ENCODE measurements around the gene NR2F2.
A peak's percentile ranks its signal among the peaks of the same experiment; 100 is the strongest.

Gene NR2F2

GRCh38 chr15:96320703-96321638 is 9.5 kb upstream of the NR2F2 start:
- no peak for DNase-seq

- DNase-seq, result no peak
Measured at GRCh38 chr15:96321639-96322535, 8.6 kb upstream of the NR2F2 start.

- DNase-seq, result no peak
Measured at GRCh38 chr15:96322536-96323318, 7.8 kb upstream of the NR2F2 start.

DNA sequence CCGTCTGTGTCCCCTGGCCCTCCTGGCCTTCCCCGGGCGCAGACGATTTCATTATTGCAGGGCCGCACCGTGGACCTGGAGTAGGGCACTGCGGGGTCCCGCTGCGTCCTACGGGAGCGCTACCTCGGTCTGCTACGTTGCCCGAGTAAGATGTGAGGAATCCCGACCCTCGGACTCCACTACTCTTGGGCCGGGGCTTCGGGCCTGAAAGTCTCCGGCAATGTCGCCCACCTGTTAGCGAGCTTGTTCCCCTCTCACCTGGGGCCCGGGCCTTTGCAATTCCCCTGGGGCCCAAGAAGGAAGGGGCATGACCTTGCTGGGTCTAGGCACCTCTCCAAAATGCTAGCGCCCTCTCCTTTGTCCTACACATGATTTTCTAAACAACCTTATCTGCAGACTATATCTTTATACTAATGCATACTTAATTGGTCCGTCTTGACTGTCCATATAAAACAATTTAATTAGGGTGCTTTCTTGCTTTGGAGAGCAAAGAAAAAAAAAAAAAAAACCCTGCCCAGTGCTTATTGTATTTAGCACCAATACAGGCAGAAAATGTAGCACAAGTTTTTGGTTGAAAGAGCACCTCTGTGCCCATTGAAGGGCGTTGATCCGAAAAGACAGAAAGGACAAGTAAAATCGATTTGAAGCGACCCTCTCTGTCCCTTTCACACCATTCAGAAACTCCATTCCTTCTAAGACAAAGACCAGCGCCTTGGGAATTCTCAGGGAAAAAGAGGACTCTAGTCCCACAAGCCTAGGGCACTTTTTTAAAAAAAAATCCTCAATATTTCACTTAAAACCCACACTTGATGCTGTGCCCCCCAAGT is 7.0 kb upstream of the NR2F2 start:
- no peak for DNase-seq

- no peak for DNase-seq
Measured at GRCh38 chr15:96324192-96324895, 6.2 kb upstream of the NR2F2 start.

- DNase-seq, result no peak
Measured at GRCh38 chr15:96324940-96325540, 5.5 kb upstream of the NR2F2 start.

DNA sequence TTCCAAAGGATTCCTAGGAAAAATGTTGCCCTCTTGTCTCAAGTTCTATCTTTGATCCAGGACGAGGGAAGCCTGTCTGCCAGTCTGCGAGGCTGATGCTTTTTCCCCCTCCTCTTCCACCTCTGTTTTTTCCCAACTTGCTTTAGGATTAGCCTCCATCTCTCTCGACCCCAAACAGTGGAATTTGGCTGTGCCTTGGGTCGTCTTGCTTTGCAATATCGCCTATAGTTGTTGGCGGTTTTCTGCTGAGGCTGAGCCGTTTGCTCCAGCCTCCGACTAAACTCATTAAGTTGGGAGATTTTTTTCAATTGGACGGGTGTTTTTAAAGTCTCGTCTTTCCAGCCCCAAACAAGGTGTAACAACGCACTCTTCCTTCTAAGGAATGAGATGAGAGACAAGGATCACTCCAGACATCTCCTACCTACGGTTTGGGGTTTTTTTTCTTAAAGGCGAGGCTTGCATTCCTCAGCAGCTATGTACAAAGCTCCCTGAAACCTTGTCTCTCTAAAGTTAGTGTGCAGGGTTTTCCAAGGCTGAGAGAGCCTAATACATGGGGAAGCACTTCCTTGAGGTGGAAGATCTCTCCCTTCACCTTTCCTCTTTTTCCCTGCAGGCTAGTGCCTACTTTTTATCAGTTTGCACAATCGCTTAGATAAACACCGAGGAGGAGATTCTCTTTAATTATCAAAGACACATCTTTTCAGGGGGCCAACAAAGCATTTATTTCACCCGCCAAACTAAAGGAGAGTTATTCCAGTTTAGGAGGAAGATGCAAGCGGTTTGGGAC is 4.8 kb upstream of the NR2F2 start:
- DNase-seq, result no peak

GRCh38 chr15:96326328-96327154 is 4.0 kb upstream of the NR2F2 start:
- DNase-seq, result no peak

DNA sequence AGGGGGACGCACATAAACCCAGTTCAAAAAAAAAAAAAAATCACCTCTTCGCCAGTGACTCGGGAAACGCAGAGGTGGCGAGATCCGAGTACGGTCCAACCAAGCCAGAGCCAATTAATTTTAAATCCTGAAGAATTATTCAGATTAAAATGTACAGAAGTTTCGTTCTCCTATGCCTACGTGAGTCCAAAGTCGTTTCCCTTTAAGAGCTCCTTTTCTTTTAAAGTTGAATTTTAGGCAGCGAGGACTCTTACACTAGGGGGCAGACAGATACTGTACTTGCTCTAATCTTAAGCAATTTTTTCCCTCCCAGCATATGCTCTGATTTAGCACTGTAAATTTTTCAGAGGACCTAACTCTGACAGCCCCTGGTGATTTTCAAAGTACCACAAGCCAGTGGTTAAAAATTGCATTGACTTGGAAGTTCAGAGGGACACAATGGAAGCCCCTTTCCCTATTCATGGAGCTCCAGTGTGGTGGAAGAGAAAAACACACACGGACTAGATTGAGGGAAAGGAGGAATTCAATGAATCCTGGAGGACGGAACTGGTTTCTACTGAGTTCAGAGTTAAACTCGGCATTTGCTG is 3.3 kb upstream of the NR2F2 start:
- peak; percentile 57 for DNase-seq

- DNase-seq, result no peak
Measured at GRCh38 chr15:96328181-96328876, 2.2 kb upstream of the NR2F2 start.

- DNase-seq, result no peak
Measured at GRCh38 chr15:96328877-96329195, 1.7 kb upstream of the NR2F2 start.

GRCh38 chr15:96329403-96329981 is 1.0 kb upstream of the NR2F2 start:
- DNase-seq, result no peak

GRCh38 chr15:96330064-96330449 is 443 bp upstream of the NR2F2 start:
- DNase-seq, result no peak

- DNase-seq, result no peak
Measured at GRCh38 chr15:96331144-96331944, 844 bp downstream of the NR2F2 start.

DNA sequence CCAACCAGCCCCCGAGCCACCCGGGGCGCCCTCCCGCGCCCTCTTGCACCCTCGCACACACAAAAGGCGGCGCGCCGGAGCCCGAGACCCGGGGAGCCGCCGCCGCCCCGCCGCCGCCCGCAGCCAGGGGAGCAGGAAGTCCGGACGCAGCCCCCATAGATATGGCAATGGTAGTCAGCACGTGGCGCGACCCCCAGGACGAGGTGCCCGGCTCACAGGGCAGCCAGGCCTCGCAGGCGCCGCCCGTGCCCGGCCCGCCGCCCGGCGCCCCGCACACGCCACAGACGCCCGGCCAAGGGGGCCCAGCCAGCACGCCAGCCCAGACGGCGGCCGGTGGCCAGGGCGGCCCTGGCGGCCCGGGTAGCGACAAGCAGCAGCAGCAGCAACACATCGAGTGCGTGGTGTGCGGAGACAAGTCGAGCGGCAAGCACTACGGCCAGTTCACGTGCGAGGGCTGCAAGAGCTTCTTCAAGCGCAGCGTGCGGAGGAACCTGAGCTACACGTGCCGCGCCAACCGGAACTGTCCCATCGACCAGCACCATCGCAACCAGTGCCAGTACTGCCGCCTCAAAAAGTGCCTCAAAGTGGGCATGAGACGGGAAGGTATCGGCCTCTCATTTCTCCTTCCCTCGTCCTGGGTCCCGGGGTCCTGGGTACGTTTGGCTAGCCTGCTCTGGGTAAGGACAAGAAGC is 1.6 kb downstream of the NR2F2 start:
- no peak for DNase-seq

DNA sequence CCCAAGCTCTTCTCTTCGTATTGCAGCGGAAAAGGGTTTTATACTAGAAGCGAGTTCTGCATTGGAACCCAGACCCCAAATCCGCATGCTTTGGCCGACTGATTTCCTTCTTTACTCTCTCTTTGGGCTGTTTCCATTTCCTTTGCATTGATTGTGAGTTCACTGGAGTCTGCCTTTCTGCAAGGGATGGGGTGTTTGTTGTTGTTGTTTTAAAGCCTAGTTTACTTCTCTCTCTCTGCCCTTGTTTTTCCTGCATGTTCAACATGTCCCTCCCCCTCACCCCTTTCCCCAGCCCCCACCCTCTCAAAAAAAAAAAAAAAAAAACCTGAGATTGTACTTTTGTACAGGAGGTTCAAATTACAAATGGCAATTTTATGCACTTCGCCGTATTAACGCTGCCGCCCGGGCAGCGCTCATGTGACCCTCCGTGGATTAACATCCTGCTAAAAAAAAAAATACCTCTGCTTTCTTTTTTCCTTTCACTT is 2.2 kb downstream of the NR2F2 start:
- no peak for DNase-seq

All from NCI-H748 treated with DMSO at 0.1 percent for 48 hours (cell line).